ENCODE data around the gene HOXB8. TPM values are rescaled to one million over a fixed set of nuclear protein-coding genes. Genes with fewer than 3 reads are reported as not detected.

The HOXB8 gene
- total RNA-seq = not detected
- long read RNA-seq = 0 reads

DNA sequence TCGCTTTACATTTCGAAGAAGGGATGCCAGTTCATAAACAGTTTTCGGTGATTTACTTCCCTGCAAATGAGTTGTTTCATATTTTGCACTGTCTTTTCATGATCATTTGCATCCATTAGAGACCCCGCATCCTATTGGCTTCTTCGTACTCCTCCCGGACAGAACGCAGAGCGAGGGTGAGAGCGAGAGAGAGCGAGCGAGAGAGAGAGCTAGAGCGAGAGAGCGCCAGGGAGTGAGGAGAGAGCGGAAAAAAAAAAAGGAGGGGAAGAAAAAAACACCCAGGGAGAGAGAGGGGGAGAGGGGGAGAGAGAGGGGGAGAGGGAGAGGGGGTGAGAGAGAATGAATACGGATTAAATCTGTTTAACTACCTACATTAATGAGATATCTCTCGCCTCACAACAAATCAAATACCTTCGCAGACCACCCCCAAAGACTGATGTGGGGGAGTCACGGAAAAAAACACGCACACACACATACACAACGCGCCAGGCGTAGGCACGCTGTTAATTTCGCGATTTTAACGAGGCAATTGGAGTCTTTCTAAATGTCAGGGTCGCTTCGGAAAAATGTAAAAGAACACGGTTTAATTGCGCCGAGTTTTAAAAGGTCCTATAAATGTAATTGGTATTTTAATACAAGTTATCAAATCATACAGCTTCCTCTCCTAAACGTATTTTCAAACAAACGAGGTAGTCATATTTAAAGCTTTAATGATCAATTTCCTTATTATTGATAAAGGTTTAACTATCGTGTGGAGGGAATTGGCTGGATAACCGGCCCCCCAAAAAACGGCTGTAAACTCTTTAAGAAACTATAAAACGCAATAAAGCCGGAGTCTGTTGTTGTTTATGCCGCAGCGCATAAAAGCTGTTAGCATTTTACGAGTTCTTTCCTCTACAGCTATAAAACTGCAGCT lies at the start of gene HOXB8:
Gene HOXB8 (minus strand): TSS at position 246 of the 916 bp plus-strand sequence. CDS start 588 bp downstream, outside the sequence.
- Histone ChIP-seq H3K9me3 (replicated peaks) (no peaks in the 10 kb centered on the region), H3K4me3 (peak within 1 kb of the TSS; percentile 35), H3K27ac (replicated peaks) (no peak within 1 kb of the TSS), H3K4me1 (peaks cover 55% of the 10 kb centered on the region), H3K36me3 (no peaks in the 10 kb centered on the region), H3K27me3 (ENCODE audit: low read depth) (peaks cover 100% of the 10 kb centered on the region)
- intact Hi-C loops (cut with micrococcal nuclease) = loop anchor here (10.0 kb wide), 1 partner anchor 281 kb away; no protein-coding TSS in a partner anchor
- no peak for TF ChIP-seq CTCF (IDR thresholded peaks at IDR 0.05; ENCODE audit: borderline replicate concordance)
- no peak for DNase-seq

DNA sequence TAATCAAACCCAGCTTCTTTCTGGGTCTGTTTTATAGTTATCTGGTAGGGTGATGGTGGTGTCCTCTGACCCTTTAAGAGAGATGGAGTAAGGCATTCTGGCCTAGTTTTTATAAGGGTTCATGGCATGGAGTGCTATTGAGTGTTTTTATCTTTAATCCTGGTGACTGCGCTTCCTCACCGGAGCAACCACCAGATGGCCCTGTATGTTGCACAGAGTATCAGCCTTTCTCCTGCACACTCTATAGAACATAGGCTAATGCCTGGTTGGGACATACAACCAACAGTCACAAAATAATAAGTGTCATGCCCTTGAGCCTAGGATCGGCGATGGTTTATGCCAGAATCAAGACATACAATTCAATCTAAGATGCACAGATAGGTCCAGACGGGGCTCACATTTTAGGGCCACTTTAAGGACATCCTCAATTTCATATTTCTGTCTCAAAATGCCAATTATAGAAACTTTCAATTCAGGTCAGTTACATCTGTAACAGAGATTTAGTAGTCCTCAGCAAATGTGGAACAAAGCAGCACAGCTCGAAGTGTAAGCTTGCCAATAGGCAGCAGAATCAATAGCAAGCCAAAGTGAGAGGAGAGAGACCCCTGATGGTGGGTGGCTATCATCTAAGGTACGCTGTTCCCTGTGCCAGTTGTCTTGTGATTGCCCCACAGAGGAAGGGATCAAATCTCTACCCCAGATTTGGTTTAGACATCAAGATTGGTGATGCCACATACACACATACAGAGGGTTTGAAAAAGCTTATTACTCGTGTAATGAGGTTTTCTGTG lies 48.2 kb upstream of the HOXB8 start:
- Histone ChIP-seq H3K4me1 (no peaks in the 10 kb centered on the region), H3K27me3 (ENCODE audit: low read depth) (peaks cover 99% of the 10 kb centered on the region), H3K9me3 (replicated peaks) (no peaks in the 10 kb centered on the region), H3K36me3 (no peaks in the 10 kb centered on the region), H3K27ac (replicated peaks) (no peak overlapping the region), H3K4me3 (no peak overlapping the region)
- intact Hi-C loops (cut with micrococcal nuclease) = no loop called here
- no peak for TF ChIP-seq CTCF (IDR thresholded peaks at IDR 0.05; ENCODE audit: borderline replicate concordance)
- no peak for DNase-seq

DNA sequence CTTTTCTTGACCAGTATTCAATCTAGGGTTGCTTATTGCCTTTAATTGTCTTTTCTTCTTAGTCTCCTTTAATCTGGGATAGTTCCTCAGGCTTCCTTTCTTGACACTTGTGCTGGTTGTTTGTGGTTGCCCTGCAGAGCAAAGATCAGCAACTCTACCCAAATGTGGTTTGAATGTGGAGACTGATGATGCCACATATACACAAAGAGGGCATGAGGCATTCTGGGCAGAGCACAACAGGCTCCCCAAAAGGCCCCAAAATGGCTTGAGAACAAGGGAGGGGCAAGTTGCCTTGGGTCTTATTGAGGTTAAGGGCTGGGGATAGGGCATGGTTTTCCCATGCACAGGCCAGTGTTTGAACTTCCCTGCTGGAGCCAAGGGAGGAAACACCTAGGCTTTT lies 40.8 kb upstream of the HOXB8 start:
- TF ChIP-seq CTCF (IDR thresholded peaks at IDR 0.05; ENCODE audit: borderline replicate concordance) = no peak
- DNase-seq = no peak
- no peaks in the 10 kb centered on the region for H3K36me3 ChIP-seq
- no peak overlapping the region for H3K4me3 ChIP-seq
- peaks cover 70% of the 10 kb centered on the region for H3K27me3 ChIP-seq (ENCODE audit: low read depth)
- intact Hi-C loops (cut with micrococcal nuclease) = no loop called here
- H3K27ac ChIP-seq (replicated peaks) = no peak overlapping the region
- H3K4me1 ChIP-seq = no peaks in the 10 kb centered on the region
- H3K9me3 ChIP-seq (replicated peaks) = no peaks in the 10 kb centered on the region

- Histone ChIP-seq H3K4me1 (peaks cover 16% of the 10 kb centered on the region), H3K36me3 (no peaks in the 10 kb centered on the region), H3K27ac (replicated peaks) (no peak overlapping the region), H3K4me3 (no peak overlapping the region), H3K27me3 (ENCODE audit: low read depth) (peaks cover 97% of the 10 kb centered on the region), H3K9me3 (replicated peaks) (no peaks in the 10 kb centered on the region)
- no peak for TF ChIP-seq CTCF (IDR thresholded peaks at IDR 0.05; ENCODE audit: borderline replicate concordance)
- intact Hi-C loops (cut with micrococcal nuclease) = no loop called here
- no peak for DNase-seq
These were observed 34.6 kb upstream of the HOXB8 start for GRCh38 chr17:48649741-48650140.

GRCh38 chr17:48647963-48648245 lies 32.8 kb upstream of the HOXB8 start:
- H3K36me3 ChIP-seq = no peaks in the 10 kb centered on the region
- no peak for DNase-seq
- H3K4me1 ChIP-seq = peaks cover 16% of the 10 kb centered on the region
- H3K27me3 ChIP-seq (ENCODE audit: low read depth) = peaks cover 99% of the 10 kb centered on the region
- no peaks in the 10 kb centered on the region for H3K9me3 ChIP-seq (replicated peaks)
- intact Hi-C loops (cut with micrococcal nuclease) = no loop called here
- no peak for TF ChIP-seq CTCF (IDR thresholded peaks at IDR 0.05; ENCODE audit: borderline replicate concordance)
- no peak overlapping the region for H3K27ac ChIP-seq (replicated peaks)
- no peak overlapping the region for H3K4me3 ChIP-seq
